Limb (tissue), 2 donors: ENCODE measurements around the gene RAB11FIP3.
"Not testable (repeated sequence)": the region's sequence is repeated elsewhere in the genome, so short reads cannot be mapped to it uniquely, and the experiment has no call there.

Source experiments
- DNase-seq, 2 donors: peaks; one replicate each; pipeline ENCODE4 v3.0.0-alpha.2; 2016; ENCODE audit errors: extremely low spot score in 2 of 2

The RAB11FIP3 gene

DNA sequence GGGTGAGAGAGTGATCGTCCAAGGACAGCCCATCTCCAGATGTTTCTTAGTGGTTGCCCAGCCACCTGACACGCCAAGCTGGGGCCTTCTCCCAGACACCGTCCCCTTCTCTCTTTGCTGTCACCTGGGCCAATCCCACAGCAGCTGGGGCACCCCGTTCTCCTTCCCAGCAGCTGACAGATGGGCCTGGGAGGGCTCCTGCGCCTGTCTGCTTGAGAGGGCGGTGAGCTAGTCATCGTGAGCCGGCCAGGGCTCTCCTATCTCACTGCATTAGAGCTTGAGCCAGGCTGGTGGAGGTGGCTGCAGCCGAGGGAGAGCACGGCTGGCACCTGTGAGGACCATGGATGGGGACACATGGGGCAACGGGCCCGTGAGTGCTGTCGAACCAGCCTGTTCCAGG, 41.2 kb downstream of the RAB11FIP3 start:
- no peak for DNase-seq

DNA sequence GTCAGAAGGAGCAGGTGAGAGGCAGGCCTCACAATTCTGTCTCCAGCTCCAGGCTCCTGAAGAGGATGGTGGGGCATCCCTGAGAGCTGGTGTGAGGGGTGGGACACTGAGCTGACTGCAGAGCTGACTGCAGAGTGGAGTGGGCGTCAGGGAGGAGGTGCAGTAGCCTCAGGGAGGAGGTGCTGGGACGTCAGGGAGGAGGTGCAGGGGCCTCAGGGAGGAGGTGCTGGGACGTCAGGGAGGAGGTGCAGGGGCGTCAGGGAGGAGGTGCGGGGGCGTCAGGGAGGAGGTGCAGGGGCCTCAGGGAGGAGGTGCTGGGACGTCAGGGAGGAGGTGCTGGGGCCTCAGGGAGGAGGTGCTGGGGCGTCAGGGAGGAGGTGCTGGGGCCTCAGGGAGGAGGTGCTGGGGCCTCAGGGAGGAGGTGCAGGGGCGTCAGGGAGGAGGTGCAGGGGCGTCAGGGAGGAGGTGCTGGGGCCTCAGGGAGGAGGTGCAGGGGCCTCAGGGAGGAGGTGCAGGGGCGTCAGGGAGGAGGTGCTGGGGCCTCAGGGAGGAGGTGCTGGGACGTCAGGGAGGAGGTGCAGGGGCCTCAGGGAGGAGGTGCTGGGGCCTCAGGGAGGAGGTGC, 41.9 kb downstream of the RAB11FIP3 start:
- DNase-seq = not testable (repeated sequence)

DNA sequence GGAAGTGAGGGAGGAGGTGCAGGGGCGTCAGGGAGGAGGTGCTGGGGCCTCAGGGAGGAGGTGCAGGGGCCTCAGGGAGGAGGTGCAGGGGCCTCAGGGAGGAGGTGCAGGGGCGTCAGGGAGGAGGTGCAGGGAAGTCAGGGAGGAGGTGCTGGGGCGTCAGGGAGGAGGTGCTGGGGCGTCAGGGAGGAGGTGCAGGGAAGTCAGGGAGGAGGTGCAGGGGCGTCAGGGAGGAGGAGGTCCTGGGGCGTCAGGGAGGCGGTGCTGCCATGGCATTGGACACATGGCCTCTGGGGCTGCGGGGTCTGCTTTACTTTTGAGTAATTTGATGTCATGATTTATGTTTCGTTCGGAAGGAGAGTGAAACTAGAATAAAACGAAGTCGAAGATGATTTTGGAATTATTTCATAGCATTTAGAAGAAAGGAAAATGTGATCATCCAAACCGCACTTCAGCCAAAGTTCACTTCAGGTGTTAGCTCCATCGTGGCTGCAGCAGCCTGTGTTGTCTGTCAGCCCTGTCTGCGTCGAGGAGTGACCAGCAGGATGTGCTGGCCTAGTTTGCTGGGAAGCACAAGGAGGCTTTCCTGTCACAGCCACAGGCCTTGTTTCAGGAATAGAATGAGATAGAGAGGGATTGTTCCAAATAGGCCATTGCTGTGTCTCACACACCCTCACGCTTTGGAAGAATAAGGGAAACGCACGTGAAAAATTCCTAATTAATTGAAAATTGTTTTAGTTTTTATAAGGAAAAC, 42.8 kb downstream of the RAB11FIP3 start:
- DNase-seq = no peak

DNA sequence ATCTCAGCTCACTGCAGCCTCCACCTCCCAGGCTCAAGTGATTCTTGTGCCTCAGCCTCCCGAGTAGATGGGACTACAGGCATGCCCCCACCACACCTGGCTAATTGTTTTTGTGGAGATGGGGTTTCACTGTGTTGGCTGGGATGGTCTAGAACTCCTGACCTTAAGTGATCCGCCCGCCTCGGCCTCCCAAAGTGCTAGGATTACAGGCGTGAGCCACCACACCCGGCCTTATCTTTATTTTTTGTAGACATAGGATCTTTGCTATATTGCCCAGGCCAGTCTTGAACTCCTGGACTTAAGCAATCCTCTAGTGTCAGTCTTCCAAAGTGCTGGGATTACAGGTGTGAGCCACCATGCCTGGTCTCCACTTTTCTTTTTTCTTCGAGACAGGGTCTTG, 44.0 kb downstream of the RAB11FIP3 start:
- not testable (repeated sequence) for DNase-seq

DNA sequence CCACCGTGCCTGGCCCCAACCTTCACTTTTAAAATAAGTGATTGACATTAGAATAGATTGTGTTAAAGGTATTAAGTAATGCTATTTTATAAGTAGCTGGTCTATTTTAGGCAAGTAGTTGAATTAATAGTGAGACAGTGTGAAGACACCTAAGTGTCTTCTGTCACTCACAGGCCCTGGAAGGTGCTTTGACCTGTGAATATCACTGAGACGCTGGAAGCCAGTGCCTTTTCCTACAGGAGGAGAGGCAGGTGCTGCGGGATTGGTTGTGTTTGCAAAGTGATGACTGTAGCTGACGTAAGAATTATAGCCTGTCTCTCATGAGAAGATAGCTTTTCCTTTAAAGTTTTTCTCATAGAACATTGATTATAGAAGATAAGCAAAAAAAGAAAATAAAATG, 45.0 kb downstream of the RAB11FIP3 start:
- no peak for DNase-seq

DNA sequence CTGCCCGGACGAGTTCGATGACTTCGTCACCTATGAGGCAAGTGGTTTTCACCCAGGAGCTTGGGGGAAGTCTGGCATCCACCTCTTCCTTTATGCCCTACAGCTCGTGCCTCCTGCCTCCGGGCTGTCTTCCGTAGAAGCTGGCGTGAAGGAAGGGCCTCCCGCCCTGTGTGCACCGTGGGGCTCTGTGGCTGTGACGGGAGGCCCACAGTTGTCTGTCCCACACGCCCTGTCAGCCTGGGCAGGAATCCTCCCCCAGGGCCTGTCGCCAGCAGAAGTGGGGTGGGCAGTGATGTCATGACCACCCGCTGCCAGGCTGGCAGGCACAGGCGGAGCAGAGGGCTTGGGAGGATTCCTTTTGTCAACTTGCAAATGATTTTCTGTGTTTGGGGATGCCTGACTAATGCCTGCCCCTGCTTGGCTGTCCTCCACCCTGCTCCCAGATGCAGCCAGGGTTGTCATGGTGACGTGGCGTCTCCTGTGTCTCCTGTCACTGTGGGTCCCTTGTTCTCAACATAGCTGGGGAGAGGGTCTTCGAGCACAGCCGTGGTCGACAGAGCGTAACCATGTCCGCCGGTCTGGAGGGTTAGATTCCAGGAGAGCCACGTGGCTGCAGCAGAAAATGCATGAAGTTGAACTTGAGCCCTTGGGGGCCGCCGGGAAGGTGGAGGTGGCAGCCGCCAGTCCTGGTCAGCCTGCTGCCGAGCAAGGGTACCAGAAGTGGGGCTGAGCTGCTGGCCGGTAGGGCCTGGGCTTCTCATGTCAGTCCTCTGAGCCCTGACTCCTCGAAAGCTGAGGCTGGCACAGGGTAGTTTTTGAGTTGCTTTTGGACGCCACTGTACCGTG, 46.1 kb downstream of the RAB11FIP3 start:
- peak in 1 of 2 donors; percentile 72 for DNase-seq

DNA sequence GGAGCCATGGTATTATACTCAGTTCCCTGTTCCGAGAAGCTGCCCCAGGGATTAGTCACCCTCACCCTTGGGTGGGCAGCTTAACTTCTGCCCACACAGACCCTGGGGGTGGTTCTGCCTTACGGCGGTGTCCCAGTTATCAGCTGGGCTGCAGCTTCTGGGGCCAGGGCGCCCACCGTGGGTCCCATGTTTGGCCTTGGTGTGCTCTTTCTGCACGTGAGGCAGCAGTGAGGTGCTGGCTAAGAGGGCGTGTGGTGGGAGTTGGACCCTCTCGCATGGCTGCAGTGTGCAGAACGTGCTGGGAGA, 46.7 kb downstream of the RAB11FIP3 start:
- DNase-seq = no peak

DNA sequence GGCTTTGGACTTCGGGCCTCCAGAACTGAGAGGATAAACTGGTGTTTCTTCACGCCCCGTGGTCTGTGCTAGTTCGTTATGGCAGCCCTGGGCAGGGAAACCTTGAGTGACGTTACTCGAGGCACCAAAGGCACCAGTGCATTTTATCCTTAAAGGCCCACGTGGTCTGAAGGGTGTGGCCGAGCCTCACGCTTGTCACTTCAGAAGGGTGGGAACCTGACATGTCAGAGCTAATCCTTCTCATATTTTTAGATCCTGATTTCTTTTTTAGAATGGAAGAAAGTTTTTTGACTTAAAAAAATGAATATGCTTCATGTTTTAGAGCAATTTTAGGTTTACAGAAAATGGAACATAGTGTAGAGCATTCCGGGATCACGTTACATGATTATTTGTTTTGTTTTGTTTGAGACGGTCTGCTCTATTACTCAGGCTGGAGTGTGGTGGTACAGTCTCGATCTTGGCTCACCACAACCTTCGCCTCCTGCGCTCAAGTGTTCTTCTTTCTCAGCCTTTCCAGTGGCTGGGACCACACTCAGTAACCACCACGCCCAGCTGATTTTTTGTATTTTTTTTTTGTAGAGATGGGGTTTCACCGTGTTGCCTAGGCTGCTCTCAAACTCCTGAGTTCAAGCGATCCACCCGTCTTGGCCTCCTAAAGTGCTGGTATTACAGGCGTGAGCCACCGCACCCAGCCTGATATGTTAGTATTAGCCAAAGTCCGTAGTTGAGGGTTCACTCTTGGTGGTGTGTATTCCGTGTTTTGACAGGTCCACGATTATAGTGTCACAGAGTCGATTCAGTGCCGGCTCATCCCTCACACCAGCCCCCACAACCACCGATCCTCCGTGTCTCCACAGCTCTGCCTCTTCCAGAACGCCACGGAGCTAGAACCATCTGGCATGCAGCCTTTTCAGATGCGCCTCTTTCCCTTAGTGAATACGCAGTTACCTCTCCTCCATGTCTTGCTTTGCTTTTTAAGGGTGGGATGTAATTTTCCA, 47.9 kb downstream of the RAB11FIP3 start:
- DNase-seq = no peak

DNA sequence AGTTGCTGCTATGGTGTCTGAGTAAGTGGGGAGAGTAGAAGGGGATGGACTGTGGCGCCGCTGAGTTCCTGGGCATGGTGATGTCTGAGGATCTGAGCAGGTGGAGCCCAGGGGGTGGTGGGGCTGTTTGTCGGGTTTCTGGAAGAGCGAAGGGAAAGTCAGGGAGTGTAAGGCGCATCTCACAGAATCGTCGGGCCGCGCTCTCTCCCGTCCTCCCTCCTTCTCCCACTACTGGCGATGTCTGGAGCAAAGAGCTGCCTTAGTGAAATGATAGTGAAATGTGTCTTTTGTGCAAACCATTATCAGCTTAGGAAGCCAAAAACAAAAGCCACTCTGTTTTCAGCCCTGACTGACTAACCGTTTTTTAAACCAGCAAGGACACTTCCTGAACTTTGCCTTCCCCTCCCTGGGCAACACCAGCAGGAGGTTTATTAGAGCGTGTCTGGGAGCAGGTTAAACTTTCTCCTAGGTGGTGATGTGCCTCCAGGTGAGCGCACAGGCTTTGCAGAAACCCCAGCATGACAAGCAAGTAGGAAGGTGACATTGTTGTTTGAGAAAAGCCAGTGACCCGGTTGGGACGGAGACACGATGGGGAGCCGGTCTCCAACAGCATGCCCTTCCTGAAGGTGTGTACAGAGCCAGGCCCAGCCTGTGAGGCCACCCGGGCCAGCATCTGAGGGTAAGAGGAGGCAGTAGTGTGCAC, 49.1 kb downstream of the RAB11FIP3 start:
- no peak for DNase-seq

DNA sequence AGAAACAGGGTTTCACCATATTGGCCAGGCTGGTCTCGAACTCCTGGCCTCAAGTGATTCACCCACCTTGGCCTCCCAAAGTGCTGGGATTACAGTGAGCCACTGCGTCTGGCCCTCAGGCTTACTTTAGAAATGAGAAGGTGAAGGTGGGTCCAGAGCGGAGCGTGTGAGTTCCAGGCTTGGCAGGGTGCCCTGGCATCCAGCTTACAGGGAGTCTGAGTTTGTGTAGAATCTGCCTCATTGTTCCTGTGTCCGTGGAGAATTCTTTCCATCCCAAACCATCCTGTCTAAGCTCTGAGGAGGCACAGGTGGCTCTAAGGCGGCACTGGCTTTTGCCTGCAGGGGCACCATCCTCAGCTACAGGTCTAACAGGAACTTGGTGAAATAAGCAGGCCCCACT, 50.6 kb downstream of the RAB11FIP3 start:
- DNase-seq = no peak

DNA sequence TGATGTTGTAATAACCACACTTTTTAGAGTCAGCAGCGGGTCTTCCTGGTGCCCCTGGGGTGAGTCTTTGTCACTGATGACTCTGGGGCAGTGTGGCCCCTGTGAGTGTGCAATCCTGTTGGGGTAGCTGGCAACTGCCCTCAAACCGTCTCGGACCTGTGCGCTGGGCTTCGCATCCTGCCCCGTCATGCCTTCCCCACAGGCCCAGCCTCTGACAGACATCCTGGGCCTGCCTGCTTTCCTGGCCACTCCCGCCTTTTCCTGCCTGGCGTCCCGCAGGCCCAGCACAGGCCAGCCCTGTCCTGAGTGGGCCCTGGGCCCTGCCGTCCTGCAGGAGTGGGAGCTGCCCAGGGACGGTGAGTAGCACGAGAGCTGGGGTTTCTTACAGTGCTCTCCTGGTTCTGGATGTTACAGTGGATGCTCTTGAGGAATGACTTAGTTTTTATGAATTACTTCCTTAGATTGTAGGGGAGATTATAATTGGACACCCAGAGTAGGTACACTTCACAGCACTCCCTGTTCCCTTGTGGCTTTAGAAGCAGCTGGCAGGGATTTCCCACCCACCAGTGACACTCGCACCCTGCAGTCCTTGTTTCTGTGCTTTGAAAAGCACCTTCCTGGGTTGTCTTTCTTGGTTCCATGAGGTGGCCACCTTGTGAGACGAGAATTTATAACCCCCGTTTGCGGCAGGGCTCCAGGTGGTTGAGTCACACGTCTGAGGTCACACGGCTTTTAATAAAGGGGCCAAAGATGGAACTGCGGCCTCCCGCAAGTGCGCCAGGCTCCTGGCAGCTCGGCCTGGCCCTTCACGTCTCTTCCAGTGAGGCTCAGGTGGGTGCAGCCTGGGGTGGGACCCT, 52.1 kb downstream of the RAB11FIP3 start:
- no peak for DNase-seq

DNA sequence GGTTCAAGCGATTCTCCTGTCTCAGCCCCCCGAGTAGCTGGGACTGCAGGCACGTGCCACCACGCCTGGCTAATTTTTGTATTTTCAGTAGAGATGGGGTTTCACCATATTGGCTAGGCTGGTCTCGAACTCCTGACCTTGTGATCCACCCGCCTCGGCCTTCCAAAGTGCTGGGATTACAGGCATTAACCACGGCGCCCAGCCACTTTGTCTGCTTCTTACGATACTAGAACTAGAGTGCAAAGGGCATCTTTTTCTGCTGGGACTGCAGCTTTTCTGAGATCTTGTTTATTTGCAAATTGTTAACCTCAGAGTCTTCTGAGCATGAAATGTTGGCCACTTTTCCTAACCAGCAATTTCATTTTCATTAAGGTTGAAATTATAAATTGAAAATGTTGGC, 52.8 kb downstream of the RAB11FIP3 start:
- not testable (repeated sequence) for DNase-seq

DNA sequence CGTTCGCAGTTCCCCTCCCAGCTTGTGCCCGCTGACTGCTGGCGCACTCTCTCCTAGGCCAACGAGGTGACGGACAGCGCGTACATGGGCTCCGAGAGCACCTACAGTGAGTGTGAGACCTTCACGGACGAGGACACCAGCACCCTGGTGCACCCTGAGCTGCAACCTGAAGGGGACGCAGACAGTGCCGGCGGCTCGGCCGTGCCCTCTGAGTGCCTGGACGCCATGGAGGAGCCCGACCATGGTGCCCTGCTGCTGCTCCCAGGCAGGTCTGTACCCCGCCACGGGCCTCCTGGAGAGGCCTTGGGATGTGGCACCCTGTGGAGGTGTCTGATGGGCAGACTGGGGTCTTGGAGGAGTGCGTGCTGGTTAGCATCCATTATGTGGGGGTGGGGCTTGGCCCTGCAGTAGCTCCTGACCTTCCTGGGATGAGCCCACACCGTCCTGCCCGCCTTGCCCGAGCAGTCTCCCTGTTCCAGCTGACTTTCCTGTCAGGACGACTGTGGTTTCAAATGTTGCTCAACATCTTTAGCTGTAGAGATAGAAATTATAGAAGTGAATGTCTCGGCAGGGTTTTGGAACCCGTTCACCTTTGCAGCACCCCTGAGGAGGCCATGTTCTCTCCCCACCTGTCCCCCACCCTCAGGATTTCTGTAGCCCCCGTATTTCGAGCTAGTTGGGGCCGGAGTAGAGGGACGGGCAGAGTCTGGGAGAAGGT, 57.2 kb downstream of the RAB11FIP3 start:
- DNase-seq = no peak

DNA sequence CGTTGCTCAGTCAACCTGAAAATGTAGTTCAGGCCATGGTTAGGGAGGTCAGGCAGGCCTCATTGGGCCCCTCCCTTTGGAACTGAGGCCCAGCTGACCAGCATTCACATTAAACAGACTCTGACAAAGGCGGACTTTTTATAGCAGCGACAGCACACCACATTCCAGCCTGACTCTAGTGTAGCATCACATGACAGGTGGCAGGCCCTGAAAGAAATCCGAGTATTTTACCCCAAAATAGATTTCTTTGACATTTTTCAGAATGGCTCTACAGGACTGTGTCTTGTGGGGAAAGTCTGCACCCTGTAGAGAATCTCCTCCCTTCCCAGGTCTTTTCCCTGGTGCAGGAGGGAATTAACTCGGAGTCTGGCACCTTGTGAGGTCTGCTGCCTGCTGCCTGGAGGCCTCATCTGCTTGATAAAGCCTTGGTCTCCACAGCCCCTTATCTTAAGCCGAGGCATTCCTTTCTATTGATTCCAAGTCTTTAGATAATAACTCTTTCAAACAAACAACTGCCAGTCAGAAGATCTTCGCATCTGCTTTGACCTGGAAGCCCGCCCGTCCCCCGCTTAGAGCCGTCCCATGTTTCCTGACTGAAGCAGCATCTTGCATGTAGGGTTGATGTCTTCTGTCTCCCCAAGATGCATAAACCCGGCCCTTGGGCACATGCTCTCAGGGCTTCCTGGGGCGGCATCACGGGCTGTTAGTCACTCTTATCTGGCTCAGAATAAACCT, 58.1 kb downstream of the RAB11FIP3 start:
- no peak for DNase-seq

DNA sequence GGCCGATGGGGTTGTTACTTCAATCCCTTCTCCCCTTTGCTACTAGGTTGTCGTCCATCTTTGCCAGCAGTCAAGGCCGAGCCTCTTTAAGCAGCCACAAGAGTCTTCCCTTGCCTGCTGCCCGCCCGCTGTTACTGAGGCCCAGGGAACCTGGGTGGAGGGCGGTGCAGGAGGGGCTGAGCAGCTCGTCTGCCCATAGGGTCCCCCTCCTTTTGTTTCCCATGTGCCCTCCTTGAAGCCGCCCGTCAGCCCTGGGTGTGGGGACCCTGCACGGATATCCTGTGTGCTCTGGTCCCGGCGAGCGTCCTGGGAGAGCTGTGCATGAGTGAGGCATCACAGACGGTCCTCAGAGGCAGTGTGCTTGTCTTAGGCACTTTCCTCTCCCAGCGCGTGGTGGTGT, 64.2 kb downstream of the RAB11FIP3 start:
- no peak for DNase-seq

DNA sequence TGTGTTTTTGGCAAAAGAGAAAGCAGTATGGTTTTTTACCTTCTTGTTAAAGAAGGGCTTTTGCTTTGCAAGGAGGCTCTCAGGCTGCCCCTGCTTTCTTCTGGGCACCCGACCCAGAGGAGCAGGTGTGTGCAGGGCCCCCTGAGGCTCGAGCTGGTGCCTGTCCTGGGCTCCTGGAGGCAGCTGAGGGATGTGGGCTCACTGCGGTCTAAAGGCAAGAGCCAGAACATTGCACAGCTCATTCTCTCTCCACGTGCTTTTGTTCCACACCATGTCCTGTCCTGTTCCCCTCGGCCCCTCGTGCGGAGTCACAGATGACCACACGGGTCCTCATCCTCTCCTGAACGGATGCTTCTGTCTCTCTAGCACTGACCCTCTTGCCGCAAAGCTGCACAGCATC, 65.3 kb downstream of the RAB11FIP3 start:
- no peak for DNase-seq

DNA sequence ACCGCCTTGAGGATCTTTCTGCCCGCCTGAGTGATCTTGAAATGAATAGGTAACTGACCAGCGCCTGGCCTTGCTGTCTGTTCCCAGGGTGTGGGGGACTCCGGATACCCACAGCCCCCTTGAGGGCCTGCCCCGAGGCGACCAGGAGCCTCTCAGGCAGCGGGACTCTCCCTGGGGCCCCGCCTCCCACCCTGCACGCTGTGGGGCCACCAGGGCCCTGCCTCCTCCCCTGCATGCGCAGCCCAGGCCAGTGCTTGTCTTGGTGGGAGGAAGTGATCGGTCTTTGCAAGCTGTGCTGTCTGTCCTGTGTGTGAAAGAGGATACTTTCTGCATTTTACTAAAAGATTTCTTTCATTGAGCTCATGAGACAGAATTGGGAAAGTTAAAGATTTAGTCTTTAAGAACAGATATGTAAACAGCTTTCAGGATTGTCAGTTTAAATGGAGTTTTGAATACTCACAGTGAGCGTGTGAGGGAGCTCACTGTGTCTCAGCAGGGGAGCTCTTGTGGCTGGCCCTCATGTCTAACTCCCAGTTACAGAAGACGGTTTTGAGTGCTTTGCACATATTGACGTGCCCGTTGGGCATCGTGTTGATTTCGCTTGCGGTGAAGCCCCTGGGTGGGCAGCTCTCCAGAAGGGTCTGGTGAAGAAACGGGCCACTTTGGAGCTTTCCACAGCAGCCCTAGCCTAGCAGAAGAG, 65.9 kb downstream of the RAB11FIP3 start:
- no peak for DNase-seq
